HG02642 (cell line): ENCODE measurements around the gene GABBR1.

Source experiments
- ATAC-seq: cut with Tn5 transposase; IDR thresholded peaks from one replicate; pipeline ENCODE4 v1.9.1; 2021; ENCODE audit warnings: mild to moderate bottlenecking; ENCODE audit not compliant: unreplicated experiment, poor library complexity

GABBR1 gene

GRCh38 chr6:29625337-29625930 lies 7.5 kb downstream of the GABBR1 start:
- ATAC-seq = no peak

- no peak for ATAC-seq
Measured at GRCh38 chr6:29624520-29624961, 8.4 kb downstream of the GABBR1 start.

GRCh38 chr6:29620630-29621029 lies 12.4 kb downstream of the GABBR1 start:
- ATAC-seq = no peak

- ATAC-seq = no peak
Measured at GRCh38 chr6:29619578-29620160, 13.3 kb downstream of the GABBR1 start.

GRCh38 chr6:29617782-29618554 lies 15.0 kb downstream of the GABBR1 start:
- ATAC-seq = no peak

GRCh38 chr6:29611426-29611825 lies 21.6 kb downstream of the GABBR1 start:
- ATAC-seq = no peak

- no peak for ATAC-seq
Measured at GRCh38 chr6:29610540-29610939, 22.4 kb downstream of the GABBR1 start.

GRCh38 chr6:29608131-29608530 lies 24.9 kb downstream of the GABBR1 start:
- ATAC-seq = no peak

- ATAC-seq = no peak
Measured at GRCh38 chr6:29603930-29604329, 29.1 kb downstream of the GABBR1 start.

- ATAC-seq = no peak
Measured at GRCh38 chr6:29603456-29603855, 29.5 kb downstream of the GABBR1 start.

GRCh38 chr6:29602564-29603361 lies 30.2 kb downstream of the GABBR1 start:
- no peak for ATAC-seq

GRCh38 chr6:29598172-29598747 lies 34.7 kb downstream of the GABBR1 start:
- no peak for ATAC-seq

GRCh38 chr6:29597184-29597583 lies 35.8 kb downstream of the GABBR1 start:
- no peak for ATAC-seq

GRCh38 chr6:29596381-29596900 lies 36.5 kb downstream of the GABBR1 start:
- ATAC-seq = no peak

GRCh38 chr6:29593199-29593855 lies 39.7 kb downstream of the GABBR1 start:
- no peak for ATAC-seq

- no peak for ATAC-seq
Measured at GRCh38 chr6:29591677-29592076, 41.3 kb downstream of the GABBR1 start.

- ATAC-seq = no peak
Measured at GRCh38 chr6:29590218-29590808, 42.7 kb downstream of the GABBR1 start.

- no peak for ATAC-seq
Measured at GRCh38 chr6:29589423-29590048, 43.4 kb downstream of the GABBR1 start.

GRCh38 chr6:29584821-29585220 lies 48.2 kb downstream of the GABBR1 start, which contains the start of gene OR2H2:
Gene OR2H2 (plus strand): TSS chr6:29585121. CDS start chr6:29587945, 2,824 bp downstream.
- no peak for ATAC-seq
